DMS153 (cell line): ENCODE measurements around the gene MAEA.

ENCODE experiments used
- DNase-seq: peaks from one replicate; lab custom pipeline; 2025; lab: John Stamatoyannopoulos, UW

Gene MAEA

DNA sequence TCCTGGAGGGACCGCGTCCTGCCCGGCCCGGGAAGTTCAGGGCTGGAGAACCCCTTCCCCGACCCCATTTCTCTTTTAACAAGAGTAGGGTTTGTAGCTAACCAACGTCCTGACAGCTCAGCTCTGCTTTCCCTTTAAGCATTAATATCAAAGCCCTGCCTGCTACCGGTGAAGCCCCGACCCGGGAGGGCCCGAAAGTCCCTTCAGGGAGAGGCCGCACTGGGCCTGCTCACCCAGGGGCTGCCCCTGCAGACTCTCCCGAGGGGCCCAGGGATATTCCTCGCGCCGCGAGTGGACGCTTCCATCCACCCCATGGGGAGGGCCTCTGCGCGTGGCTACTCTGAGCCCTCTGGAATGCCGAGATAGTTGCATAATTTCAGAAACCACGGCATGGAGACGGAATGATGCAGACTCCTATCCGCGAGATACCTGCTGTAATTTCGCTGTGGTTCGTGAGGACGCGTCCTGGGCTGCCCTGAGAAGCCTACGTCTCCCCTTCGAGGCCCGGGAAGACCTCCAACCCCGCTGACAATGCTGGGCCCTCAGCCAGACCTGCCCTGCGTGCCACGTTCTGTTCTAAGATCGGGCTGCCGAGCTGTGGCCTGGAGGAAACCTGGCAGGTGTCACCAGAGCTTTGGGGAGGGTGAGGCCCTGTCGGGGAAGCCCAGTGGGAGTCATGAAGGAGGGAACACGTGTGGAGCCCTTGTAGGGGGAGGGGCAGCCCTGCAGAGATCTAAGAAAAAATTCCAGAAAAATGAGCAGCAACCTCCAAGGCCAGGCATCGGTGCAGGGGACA lies 39.8 kb upstream of the MAEA start:
- DNase-seq = no peak

DNA sequence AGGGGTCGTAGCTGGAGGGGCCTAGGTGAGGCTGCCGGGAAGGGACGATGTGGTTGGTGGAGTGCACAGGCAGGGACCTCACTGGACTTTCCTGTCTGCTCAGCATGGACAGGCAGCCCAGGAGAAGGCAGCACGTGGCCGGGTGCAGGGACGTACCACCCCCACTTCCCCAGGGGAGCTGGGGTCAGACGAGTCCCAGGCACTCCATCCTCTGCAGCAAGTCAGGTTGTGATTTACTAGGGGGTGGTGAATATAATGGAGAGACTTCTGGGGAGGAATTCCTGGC lies 39.2 kb upstream of the MAEA start:
- DNase-seq = no peak

DNA sequence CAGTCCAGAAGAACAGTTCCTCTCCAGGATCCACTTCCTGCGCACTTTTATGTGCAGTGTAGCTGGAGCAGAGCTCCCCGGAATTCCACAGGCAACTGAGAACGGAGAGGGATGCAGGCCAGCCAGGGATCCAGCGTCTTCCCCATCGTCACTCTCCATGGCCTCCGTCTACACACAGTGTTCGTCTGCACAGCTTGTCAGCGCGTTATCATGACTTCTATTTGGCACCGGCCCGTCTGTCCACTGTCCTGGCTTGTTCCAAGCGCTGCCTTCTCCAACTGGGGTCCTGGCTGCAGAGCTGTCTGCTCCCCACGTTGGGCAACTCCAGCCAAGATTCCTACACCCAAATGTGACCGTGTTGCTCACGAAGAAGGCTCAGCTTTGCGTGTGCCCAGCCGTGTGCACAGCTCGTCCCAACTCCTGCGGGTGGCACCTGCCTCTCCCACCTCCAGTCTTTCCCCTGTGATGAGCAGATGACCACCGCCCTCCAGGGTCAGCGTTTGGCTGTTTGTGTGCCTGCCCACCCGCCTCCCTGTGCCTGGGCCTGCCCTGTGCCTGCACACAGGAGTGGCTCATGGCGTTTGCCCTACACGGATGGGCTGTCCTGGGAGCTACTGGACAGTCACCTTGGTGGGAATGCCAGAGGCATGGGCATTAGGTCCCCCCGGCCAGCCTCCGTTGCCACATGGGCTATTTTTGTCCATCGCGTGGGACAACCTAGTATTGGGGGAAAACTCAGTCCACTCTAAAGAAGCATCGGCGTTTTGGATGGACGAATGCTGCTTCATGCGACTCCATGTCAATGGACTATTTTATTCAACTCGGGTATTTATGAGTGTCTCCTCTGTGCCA lies 38.5 kb upstream of the MAEA start:
- no peak for DNase-seq

DNA sequence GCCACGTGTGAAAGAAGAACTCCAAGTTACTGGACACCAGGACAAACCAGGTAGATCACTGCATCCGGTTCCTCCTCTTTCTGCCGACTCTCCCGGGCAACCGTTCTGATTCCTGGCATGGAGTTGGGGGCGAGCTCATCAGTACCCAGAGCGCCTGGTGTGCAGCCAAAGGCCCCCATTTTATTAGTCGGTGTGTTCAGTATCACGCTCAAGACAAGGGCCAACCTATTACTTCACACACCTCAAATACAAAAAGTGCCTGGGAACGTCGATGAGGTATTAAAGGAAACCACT lies 38.0 kb upstream of the MAEA start:
- no peak for DNase-seq

DNA sequence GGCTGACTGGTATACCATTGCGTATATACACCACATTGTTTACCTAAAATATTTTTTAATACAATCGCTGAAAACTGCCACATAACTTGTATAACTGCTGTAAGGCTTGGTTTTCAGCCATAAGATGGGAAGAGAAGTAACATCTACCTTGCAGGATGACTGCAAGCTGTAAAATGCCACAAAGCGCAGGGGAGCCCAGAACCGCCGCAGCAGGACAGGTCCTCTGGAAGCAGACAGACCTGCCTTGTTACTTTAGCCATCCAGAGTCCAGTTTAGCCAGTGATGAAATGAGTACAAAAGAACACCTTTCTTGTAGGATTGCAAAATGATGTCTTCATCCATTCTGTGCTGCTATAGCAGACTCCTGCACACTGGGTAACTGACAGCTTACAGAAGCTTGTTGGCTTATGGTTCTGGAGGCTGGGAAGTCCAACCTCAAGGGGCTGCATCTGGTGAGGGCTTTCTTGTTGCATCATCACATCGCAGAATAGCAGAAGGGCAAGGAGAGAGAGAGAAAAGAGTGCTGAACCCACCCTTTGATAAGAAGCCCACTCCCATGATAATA lies 36.7 kb upstream of the MAEA start:
- DNase-seq = no peak

DNA sequence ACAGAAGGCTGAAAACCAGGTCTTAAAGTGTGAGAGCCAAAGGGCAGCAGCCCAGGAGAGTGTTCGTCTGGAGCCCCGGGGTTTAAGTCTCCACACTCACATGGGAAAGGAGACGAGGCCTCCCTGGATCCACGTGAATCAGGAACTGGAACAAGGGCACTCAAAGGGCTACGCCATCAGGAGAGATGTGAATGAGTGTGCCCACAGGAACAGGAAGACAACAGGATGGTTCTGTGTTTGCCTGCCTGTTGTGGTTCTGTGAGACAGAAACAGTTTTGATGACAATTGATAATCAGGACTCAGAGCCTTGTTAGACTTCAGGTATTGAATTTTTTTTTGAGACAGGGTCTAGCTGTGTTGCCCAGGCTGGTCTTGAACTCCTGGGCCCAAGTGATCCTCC lies 35.9 kb upstream of the MAEA start:
- no peak for DNase-seq

DNA sequence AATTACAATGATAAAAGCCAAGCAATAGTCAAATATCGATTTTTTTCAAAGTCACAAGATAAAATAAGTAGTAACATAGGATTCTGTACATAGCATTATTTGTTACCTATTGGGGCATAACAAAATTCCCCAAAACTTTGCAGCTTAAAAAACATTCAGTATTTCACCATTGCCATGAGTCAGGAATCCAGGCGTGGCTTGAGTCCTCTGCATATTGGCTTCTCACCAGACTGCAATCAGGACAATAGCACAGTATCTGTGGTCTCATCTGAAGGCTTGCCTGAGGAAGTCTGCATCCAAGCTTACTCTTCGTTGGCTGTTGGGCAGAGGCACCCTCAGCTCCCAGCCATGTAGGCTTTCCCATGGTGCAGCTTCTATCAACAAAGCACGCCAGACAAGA lies 34.5 kb upstream of the MAEA start:
- DNase-seq = no peak

DNA sequence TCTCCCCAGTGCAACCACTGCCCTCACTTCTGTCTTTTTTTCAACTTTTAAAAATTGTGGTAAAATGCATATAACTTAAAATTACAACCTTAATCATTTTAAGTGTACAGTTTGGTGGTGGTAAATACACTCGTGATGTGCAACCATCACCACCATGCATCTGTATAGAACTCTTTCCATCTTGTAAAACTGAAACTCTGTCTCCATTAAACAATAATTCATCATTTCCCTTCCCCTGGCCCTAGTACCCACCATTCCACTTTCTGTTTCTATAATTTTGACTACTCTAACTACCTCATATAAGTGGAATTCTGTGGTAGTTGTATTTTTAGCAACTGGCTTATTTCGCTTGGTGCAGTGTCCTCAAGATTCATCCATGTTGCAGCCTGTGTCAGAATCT lies 34.0 kb upstream of the MAEA start:
- no peak for DNase-seq

DNA sequence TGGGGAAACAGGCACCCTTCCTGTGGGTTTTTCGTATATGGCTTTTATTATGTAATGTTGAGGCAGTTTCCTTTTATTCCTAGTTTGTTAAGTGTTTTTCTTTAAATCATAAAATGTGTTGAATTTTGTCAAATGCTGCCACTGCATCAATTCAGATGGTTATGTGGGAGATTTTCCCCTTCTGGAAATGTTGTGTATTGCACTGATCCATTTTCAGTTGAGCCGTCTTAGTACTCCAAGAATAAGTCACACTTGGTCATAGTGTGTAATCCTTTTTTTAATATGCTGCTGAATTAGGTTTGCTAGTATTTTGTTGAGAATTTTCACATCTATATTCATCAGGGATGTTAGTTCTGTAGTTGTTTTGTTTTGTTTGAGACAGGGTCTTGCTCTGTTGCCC lies 31.2 kb upstream of the MAEA start:
- DNase-seq = no peak

DNA sequence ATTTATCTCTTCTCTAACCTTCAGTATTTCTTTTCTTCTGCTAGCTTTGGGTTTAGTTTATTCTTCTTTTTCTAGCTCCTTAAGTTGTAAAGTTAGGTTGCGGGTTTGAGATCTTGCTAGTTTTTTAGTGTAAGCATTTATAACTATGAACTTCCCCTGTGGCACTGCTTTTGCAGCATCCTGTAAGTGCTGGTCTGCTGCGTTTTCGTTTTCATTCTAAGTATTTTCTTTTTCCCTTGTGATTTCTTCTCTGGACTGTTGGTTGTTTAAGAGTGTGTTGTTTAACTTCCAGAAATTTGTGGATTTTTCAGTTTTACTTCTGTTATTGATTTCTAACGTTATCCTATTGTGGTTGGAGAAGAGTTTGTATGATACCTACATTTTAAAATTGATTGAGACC lies 29.7 kb upstream of the MAEA start:
- DNase-seq = no peak

DNA sequence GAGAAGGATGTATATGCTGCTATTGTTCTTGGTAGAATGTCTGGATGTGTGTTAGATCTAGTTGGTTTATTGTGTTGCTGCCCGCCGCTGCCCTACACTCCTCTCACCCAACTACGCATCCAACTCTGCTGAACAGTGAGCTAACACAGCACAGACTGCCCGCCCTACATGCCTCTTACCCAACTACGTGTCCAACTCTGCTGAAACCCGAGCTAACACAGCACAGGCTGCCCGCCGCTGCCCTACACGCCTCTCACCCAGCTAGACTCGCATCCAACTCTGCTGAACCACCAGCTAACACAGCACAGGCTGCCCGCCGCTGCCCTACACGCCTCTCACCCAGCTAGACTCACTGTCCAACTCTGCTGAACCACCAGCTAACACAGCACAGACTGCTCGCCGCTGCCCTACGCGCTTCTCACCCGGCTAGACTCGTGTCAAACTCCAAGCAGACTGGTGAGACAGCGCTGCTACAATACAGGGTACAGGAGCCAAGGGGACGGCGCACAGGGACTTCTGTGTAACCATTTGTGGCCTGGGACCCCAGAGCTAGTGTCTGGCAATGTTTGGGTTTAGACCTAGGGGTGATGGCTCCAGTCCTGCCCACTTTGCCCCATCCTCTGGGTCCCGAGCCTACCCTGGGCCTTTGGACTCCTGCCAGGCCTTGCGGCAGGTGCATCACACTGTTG lies 29.1 kb upstream of the MAEA start:
- DNase-seq = no peak

DNA sequence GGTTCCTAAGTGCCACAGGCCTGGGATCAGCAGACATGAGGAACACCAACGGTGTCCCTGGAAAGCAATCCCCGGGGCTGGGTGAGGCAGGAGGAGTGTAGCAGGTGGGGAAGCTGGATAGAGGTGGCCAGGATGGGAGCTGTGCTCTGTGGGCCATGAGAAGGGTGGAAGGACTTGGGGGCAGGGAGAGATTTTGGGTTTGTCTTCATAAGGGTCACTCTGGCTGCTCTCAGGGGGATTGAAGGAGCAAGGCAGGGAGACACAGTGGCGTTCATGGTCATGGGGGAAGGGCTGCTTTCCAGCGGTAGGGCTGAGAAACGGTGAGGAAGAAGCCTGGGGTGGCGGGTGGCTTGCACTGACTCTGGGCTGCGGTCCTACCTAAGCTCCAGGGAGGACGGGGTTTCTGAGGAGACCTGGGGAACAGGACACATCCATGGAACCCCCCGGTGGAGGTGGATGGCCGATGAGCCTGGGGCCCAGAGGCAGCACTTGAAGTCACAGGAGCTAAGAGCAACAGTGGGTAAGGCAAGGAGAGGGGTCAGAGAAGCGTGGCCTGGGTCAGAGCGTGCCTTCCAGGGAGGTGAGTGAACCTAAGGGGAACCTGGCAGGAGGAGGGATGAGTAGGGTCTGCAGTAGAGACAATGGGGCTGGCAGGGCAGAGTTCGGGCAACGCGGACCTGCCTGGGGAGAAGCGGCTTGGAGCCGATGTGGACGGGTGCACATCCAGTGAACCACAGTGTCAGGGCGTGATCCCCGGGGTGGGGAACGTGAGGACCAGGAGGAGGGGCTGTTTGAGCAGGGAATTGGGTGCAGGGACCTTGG lies 28.4 kb upstream of the MAEA start:
- DNase-seq = no peak

DNA sequence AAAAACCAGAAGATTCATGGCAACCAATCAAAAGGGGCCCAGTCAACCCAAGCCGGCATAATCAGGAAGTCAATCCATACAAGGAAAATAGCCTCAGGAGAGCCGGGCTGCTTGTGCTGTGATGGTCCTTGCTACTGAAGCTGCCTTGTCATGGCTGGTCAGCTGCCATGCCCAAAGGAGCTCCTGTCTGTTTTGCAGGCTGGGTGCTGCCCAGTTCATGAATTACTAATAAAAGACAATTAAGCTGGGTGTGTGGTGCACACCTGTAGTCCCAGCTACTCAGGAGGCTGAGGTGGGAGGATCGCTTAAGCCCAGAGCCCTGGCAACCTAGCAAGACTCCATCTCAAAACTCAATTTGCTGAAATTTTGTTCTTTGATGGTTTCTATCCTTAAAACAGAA lies 24.7 kb upstream of the MAEA start:
- DNase-seq = no peak

DNA sequence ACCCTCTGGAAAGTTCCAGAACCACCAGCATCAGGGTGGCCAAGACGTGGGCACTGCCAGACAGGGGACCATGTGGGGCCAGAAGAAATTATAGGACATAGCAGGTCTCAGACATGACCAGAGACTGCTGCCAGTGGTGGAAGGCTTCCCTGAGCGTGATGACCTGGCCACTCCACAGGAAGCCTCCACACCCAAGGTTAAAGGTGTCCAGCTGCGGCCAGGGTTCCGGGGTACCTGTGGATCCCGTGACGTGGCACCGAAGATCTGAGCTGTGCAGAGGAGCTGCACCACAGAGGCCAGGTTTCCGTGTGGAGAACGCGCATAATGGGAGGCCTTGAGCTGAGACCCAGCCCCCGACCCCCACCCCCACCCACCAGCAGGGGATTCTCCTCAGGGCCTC lies 24.3 kb upstream of the MAEA start:
- DNase-seq = no peak

DNA sequence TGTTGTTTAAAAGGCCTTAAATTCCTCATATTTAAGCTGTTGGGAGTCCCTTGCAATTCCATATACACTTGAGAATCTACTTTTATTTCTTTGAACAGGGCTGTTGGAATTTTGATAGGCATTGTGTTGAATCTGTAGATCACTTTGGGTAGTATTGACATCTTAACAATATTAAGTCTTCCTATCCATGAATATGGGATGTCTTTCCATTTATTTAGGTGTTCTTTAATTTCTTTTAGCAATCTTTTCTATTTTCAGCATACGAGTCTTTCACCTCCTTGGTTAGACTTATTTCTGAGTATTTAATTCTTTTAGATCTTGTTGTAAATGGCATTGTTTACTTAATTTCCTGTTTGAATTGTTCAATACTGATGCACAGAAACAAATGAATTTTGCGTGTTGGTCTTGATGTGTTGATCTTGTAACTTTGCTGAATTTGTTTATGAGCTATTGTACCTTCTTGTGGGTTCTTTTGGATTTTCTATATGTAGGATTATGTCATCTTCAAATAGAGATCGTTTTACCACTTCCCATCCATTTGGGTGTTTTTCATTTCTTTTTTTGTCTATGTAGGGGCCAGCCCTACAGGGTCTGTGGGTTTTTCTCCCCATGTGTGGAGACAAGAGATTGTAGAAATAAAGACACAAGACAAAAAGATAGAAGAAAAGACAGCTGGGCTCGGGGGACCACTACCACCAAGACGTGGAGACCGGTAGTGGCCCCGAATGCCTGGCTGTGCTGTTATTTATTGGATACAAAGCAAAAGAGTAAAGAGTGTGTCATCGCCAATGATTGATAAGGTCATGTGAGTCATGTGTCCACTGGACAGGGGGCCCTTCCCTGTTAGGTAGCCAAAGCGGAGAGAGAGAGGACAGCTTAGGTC lies 22.6 kb upstream of the MAEA start:
- no peak for DNase-seq

DNA sequence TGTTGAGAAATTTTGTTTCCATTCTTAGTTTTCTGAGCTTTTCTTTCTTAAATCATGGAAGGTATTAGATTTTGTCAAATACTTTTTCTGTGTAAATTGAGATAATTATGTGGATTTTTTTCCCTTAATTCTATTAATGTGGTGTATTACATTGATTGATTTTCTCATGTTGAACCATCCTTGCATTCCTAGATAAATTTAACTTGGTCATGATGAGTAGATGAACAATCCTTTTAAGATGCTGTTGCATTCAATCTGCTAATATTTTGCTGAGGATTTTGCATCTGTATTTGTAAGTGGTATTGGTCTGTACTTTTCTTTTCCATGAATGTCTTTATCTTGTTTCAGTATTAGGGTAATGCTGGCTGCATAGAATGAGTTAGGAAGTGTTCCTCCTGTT lies 20.5 kb upstream of the MAEA start:
- DNase-seq = no peak

DNA sequence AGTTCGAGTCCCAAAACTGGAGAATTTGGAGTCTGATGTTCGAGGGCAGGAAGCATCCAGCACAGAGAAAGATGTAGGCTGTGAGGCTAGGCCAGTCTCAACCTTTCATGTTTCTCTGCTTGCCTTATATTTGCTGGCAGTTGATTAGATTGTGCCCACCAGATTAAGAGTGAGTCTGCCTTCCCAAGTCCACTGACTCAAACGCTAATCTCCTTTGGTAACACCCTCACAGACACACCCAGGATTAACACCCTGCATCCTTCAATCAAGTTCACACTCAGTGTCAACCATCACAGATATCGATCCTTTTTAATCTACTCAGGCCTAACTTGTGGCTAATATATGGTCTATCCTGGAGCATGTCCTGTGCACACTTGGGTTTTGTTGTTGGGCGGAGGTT lies 18.0 kb upstream of the MAEA start:
- no peak for DNase-seq

DNA sequence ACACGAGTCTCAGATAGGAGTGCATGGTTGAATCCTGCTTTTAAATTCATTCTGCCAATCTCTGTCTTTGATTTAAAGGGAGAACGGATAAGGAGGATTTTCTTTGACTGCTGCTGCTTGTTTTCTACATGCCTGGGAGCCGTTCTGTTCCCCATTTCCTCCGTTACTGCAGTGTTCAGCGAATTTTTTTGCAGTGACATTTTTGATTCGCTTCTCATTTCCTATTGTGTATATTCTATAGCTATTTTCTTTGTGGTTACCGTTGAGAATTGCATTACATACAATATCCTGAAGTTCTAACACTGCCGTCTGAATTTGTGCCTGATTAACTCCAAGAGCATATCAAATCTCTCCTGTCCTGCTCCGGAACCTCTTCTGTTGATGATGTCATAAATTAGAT lies 14.8 kb upstream of the MAEA start:
- no peak for DNase-seq

DNA sequence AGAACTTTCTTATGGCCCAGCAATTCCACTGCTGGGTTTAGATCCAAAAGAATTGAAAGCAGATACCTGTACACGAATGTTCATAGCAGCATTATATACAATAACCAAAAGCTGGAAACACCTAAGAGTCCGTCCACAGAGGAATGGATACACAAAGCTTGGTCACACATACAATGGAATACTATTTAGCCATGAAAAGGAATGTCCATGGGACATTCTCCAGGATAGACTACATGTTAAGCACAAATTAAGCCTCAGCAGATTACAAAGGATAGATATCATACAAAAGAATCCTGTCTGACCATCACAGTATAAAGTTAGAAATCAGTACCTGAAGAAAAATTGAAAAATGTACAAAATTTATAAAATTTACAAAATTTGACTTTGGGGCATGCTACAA lies 12.7 kb upstream of the MAEA start:
- DNase-seq = no peak

DNA sequence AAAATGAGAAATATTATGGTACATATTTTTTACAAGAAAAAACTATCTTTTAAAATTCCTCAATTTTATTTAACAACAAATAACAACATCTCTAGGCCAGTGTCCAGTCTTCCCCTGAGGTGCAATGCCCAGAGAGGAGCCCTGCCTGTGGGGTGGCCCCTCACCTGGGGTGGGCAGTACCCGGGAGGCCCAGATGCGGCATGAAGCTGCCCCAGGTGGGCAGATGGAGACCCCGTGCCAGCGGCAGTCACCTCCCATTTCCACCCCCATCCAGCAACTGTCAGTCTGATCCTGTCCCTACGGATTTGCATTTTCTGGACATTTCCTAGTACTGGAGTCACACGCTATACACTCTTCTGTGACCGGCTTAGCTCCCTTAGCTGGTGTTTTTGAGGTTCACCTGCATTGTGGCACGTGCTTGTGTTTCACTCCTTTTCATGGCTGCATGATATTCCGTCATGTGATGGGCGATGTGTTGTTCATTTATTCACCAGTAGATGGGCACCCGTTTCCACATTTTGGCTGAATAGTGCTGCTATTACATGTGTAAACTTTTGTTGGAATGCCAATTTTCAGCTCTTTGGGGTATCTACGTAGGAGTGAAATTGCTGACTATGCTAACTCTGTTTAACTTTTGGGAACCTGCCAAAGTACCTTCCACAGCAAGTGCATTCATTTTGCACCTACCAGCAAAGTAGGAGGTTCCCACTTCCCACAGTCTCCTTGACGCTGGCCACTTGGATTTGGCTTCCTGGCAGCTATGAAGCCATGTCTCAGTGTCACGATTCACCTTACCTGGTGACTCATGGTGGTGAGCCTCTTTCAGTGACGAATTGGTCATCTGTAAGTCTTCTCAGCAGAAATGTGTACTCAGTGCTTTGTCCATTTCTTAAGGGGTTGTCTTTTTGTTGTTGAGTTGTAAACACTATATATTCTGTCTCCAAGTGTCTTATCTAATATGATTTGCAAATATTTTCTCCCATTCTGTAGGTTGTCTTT lies 11.7 kb upstream of the MAEA start:
- no peak for DNase-seq
